Thoracic aorta (tissue), 2 donors: Measurements from ENCODE around the gene PHC3. TPM values are rescaled to one million over a fixed set of nuclear protein-coding genes. Genes with fewer than 3 reads are reported as not detected.
"Not testable (repeated sequence)": the region's sequence is repeated elsewhere in the genome, so short reads cannot be mapped to it uniquely, and the experiment has no call there.

Experiments
- ATAC-seq: fragments of 150-250 bp; one replicate; pipeline ENCODE4 v1.8.0; 2017; ENCODE audit warnings: low read depth; ENCODE audit not compliant: insufficient number of reproducible peaks, low FRiP score
- DNase-seq: peaks from one replicate; pipeline ENCODE4 v3.0.0-alpha.2; 2020; ENCODE audit warnings: low spot score
- H3K27ac ChIP-seq, 2 donors: fragments of 200-600 bp; sonication (generic); 1 replicate in 1 of 2; 2 replicates in 1 of 2; pipeline ENCODE4 v1.5.1; 2016; ENCODE audit warnings: mild to moderate bottlenecking in 2 of 2, moderate library complexity in 2 of 2
- H3K27me3 ChIP-seq: fragments of 200-600 bp; sonication (generic); replicated peaks from 2 replicates; pipeline ENCODE4 v1.6.0; 2016; ENCODE audit warnings: mild to moderate bottlenecking; ENCODE audit not compliant: insufficient read depth
- H3K36me3 ChIP-seq: fragments of 200-600 bp; sonication (generic); one replicate; pipeline ENCODE4 v1.5.1; 2016
- H3K4me1 ChIP-seq, 2 donors: fragments of 200-600 bp; sonication (generic); 1 replicate in 1 of 2; 2 replicates in 1 of 2; pipeline versions ENCODE4 v1.5.1 to v1.6.0; 2016; ENCODE audit warnings: low read depth in 2 of 2, mild to moderate bottlenecking in 1 of 2; ENCODE audit not compliant: control insufficient read depth in 1 of 2
- H3K4me3 ChIP-seq: fragments of 200-600 bp; sonication (generic); 2 replicates; pipeline ENCODE4 v1.5.1; 2016; ENCODE audit warnings: mild to moderate bottlenecking
- H3K9me3 ChIP-seq: fragments of 200-600 bp; sonication (generic); 2 replicates; pipeline ENCODE4 v1.5.1; 2016
- total RNA-seq, 2 donors: library from RNA; depleted of rRNA; stranded (reverse); fragments of >200 nt; gene quantifications; one replicate each; pipeline versions ENCODE4 v1.1.0 to v1.2.3, GENCODE V29; 2016
- TF ChIP-seq, protein P1 (sequence below): fragments of 200-600 bp; sonication (generic); IDR thresholded peaks from one replicate; pipeline ENCODE4 v1.5.1; 2019; ENCODE audit warnings: antibody characterized with exemption

PHC3 gene
- total RNA-seq, 2 donors from 2014 or later: 78.0 to 123 TPM

DNA sequence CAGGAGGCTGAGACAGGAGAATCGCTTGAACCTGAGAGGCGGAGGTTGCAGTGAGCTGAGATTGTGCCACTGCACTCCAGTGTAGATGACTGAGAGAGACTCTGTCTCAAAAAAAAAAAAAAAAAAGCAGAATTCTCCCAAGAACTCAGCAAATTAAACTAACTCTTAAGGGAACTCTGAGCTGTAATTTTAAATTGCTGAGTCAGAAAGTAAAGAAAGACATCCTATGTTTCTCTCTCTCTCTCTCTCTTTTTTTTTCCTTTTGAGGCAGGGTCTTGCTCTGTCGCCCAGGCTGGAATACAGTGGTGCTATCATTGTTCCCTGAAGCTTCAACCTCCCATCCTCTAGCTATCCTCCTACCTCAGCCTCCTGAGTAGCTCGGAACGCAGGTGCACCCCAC, 20.0 kb upstream of the PHC3 start:
- Histone ChIP-seq H3K27ac (no peak overlapping the region), H3K4me3 (no peak overlapping the region), H3K9me3 (no peaks in the 10 kb centered on the region), H3K27me3 (no peaks in the 10 kb centered on the region), H3K4me1 (no peaks in the 10 kb centered on the region), H3K36me3 (no peaks in the 10 kb centered on the region)
- TF ChIP-seq, protein P1, sequence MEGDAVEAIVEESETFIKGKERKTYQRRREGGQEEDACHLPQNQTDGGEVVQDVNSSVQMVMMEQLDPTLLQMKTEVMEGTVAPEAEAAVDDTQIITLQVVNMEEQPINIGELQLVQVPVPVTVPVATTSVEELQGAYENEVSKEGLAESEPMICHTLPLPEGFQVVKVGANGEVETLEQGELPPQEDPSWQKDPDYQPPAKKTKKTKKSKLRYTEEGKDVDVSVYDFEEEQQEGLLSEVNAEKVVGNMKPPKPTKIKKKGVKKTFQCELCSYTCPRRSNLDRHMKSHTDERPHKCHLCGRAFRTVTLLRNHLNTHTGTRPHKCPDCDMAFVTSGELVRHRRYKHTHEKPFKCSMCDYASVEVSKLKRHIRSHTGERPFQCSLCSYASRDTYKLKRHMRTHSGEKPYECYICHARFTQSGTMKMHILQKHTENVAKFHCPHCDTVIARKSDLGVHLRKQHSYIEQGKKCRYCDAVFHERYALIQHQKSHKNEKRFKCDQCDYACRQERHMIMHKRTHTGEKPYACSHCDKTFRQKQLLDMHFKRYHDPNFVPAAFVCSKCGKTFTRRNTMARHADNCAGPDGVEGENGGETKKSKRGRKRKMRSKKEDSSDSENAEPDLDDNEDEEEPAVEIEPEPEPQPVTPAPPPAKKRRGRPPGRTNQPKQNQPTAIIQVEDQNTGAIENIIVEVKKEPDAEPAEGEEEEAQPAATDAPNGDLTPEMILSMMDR: no peak
- ATAC-seq (no peak), DNase-seq (no peak)

DNA sequence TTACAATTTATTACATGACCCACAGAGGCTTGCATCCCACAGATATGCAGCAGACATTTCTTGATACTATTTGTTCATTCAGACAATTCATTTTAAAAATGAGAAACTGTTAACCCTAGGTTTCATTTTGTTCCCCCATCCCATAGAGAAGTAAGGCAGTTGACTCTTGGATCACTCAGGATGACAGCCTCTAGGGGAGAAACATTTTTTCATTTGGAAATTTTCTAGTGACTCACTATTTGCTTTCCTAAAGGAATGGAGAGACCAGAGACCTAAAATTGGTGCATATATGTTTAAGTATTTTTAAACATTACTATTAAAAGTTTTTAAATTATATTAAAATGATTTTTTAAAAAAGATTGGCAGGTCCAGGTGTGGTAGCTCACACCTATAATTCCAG, 19.5 kb upstream of the PHC3 start:
- Histone ChIP-seq H3K4me1 (no peaks in the 10 kb centered on the region), H3K27me3 (no peaks in the 10 kb centered on the region), H3K9me3 (no peaks in the 10 kb centered on the region), H3K27ac (no peak overlapping the region), H3K36me3 (no peaks in the 10 kb centered on the region), H3K4me3 (no peak overlapping the region)
- TF ChIP-seq, protein P1: no peak
- DNase-seq (no peak), ATAC-seq (no peak)

DNA sequence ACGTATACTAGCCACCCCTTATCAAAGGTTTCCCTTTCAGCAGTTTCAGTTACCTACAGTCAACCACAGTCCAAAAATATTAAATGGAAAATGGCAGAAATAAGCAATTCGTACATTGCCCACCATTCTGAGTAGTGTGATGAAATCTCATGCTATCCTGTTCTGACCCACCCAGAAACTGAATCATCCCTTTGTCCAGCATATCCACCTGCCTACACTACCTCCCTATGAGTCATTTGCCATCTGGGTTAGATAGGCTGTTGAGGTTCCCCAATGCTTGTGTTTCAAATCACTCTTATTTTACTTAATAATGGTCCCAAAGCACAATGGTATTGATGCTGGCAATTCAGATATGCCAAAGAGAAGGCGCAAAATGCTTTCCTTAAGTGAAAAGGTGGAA, 15.3 kb upstream of the PHC3 start:
- ATAC-seq: no peak
- no peaks in the 10 kb centered on the region for H3K9me3 ChIP-seq
- DNase-seq: no peak

DNA sequence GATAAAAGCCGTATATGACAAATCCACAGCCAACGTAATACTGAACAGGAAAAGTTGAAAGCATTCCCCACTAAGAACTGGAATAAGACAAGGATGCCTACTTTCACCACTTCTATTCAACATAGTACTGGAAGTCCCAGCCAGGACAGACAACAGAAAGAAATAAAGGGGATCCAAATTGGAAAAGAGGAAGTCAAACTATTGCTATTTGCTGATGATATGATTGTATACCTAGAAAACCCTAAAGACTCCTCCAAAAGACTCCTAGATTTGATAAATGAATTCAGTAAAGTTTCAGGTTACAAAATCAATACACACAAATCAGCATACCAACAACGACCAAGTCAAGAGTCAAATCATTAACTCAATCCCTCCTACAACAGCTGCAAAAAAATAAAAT, 14.2 kb upstream of the PHC3 start:
- not testable (repeated sequence) for DNase-seq, H3K4me3 ChIP-seq, H3K27ac ChIP-seq, H3K36me3 ChIP-seq, H3K4me1 ChIP-seq, ATAC-seq, H3K27me3 ChIP-seq, H3K9me3 ChIP-seq

More for the DNA sequence above, 15.3 kb upstream of the PHC3 start:
- H3K4me3 ChIP-seq: no peak overlapping the region
- TF ChIP-seq, protein P1: no peak
- H3K27me3 ChIP-seq: peaks cover 5% of the 10 kb centered on the region
- H3K36me3 ChIP-seq: no peaks in the 10 kb centered on the region
- H3K27ac ChIP-seq: no peak overlapping the region
- H3K4me1 ChIP-seq: no peaks in the 10 kb centered on the region

DNA sequence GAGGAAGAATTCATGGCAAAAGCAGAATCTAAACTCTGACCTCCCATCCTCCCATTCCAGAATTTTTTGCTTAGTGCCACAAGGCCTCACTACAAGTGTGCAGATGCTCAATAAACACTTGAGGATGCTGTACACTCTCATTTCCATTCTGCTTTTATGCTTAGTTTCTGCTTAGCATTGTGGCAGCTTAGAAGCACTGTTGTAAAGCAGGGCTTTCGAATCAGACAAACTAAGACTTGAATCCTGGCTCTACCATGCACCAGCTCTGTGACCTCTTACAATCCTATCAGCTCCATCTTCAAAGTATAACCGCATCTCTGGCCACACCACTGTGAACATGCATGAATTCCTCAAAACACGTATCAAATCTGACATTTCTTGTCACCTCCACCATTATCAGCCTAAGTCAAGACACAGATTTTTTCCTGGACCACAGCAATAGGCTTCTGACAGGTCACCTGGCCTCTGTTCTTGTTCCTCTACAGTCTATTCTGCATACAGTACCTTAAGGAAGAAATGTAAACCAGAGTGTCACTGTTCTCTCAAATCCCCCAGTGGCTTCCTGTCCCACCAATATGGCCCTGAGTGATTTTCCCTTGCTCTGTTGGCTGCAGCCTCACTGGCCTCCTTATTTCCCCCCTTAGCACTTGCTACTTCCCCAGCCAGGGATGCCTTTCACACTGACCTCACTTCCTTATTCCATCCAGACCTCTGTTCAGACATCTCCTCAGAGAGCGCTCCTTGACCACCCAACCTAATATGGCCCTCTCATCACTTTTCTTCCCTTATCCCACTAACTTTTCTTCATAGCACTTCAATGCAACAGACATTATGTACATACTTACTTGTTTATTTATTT, 8.1 kb upstream of the PHC3 start:
- Histone ChIP-seq H3K27ac (no peak overlapping the region), H3K9me3 (no peaks in the 10 kb centered on the region), H3K4me3 (no peak overlapping the region), H3K4me1 (no peaks in the 10 kb centered on the region), H3K36me3 (no peaks in the 10 kb centered on the region), H3K27me3 (peaks cover 5% of the 10 kb centered on the region)
- no peak for ATAC-seq
- TF ChIP-seq, protein P1: no peak
- DNase-seq: no peak
